HEK293T (cell line): ENCODE measurements around the gene NRXN2.
A peak's percentile ranks its signal among the peaks of the same experiment; 100 is the strongest.

ENCODE experiments used
- CTCF ChIA-PET: fragments of 350-600 bp; formaldehyde crosslinking; extraction: SDS; loops from one replicate; lab custom pipeline; 2021; ENCODE audit warnings: antibody characterized with exemption, inconsistent platforms; lab: Yijun Ruan, JAX
- POLR2A ChIA-PET: fragments of 350-600 bp; formaldehyde crosslinking; extraction: SDS; loops from one replicate; lab custom pipeline; 2020; ENCODE audit warnings: antibody characterized with exemption, inconsistent platforms; lab: Yijun Ruan, JAX
- DNase-seq: peaks from one replicate; pipeline ENCODE4 v3.0.0; 2012; ENCODE audit warnings: mixed read lengths; ENCODE audit errors: extremely low spot score
- ARNT ChIP-seq: fragments of 450-650 bp; IDR thresholded peaks from 2 replicates; pipeline ENCODE4 v1.6.1; 2017; ENCODE audit warnings: mild to moderate bottlenecking
- BHLHE40 ChIP-seq: fragments of 450-650 bp; IDR thresholded peaks from 2 replicates; pipeline ENCODE4 v1.6.1; 2016; ENCODE audit warnings: mild to moderate bottlenecking, moderate library complexity, borderline replicate concordance
- CTBP1 ChIP-seq: fragments of 450-650 bp; IDR thresholded peaks from 2 replicates; pipeline ENCODE4 v1.6.1; 2016; ENCODE audit warnings: borderline replicate concordance
- ELF4 ChIP-seq: fragments of 450-650 bp; IDR thresholded peaks from 2 replicates; pipeline ENCODE4 v1.6.1; 2017; ENCODE audit warnings: antibody characterized with exemption
- FOXA1 ChIP-seq: fragments of 450-650 bp; IDR thresholded peaks from 2 replicates; pipeline ENCODE4 v1.6.1; 2016; ENCODE audit warnings: mild to moderate bottlenecking
- FOXK2 ChIP-seq: fragments of 450-650 bp; IDR thresholded peaks from 2 replicates; pipeline ENCODE4 v1.6.1; 2016; ENCODE audit warnings: mild to moderate bottlenecking
- FOXM1 ChIP-seq: fragments of 450-650 bp; IDR thresholded peaks from 2 replicates; pipeline ENCODE4 v1.6.1; 2017; ENCODE audit warnings: mild to moderate bottlenecking, borderline replicate concordance
- HDGF ChIP-seq: fragments of 450-650 bp; IDR thresholded peaks from 2 replicates; pipeline ENCODE4 v1.6.1; 2017; ENCODE audit warnings: antibody characterized with exemption, borderline replicate concordance
- L3MBTL2 ChIP-seq: fragments of 450-650 bp; conservative IDR thresholded peaks from 2 replicates; pipeline ENCODE4 v1.6.1; 2016; ENCODE audit warnings: mild to moderate bottlenecking
- LEF1 ChIP-seq: fragments of 450-650 bp; IDR thresholded peaks from 2 replicates; pipeline ENCODE4 v1.6.1; 2017; ENCODE audit warnings: mild to moderate bottlenecking, borderline replicate concordance
- NFRKB ChIP-seq: fragments of 450-650 bp; IDR thresholded peaks from 2 replicates; pipeline ENCODE4 v1.6.1; 2016; ENCODE audit warnings: mild to moderate bottlenecking, moderate library complexity
- SP1 ChIP-seq: fragments of 450-650 bp; IDR thresholded peaks from 2 replicates; pipeline ENCODE4 v1.6.1; 2017
- SUZ12 ChIP-seq: fragments of 450-650 bp; IDR thresholded peaks from 2 replicates; pipeline ENCODE4 v1.6.1; 2016; ENCODE audit warnings: mild to moderate bottlenecking
- TARDBP ChIP-seq: fragments of 450-650 bp; IDR thresholded peaks from 2 replicates; pipeline ENCODE4 v1.6.1; 2016
- ZNF384 ChIP-seq: fragments of 450-650 bp; IDR thresholded peaks from 2 replicates; pipeline ENCODE4 v1.6.1; 2016
- TF ChIP-seq, protein P1 (sequence below): fragments of 450-650 bp; IDR thresholded peaks from 2 replicates; pipeline ENCODE4 v1.6.1; 2016

NRXN2 gene

GRCh38 chr11:64746486-64746885 is 23.5 kb upstream of the NRXN2 start:
- ChIA-PET CTCF (interaction anchor here (0.6 to 1.6 kb wide), 3 partner anchors 14 to 42 kb away, joined by 3 to 7 read pairs (median 3); partner anchors contain the start of gene PYGM), POLR2A (interaction anchor here (2.0 kb wide), 1 partner anchor 32 kb away, joined by 9 read pairs; the partner anchor contains the start of gene SF1)
- no peak for DNase-seq
- TF ChIP-seq LEF1 (no peak), SUZ12 (no peak), BHLHE40 (no peak), FOXK2 (no peak), SP1 (no peak), CTBP1 (no peak), TARDBP (no peak), ELF4 (no peak), HDGF (no peak), ARNT (no peak), ZNF384 (no peak), L3MBTL2 (no peak), FOXM1 (no peak), FOXA1 (no peak), NFRKB (no peak)
- TF ChIP-seq, protein P1, sequence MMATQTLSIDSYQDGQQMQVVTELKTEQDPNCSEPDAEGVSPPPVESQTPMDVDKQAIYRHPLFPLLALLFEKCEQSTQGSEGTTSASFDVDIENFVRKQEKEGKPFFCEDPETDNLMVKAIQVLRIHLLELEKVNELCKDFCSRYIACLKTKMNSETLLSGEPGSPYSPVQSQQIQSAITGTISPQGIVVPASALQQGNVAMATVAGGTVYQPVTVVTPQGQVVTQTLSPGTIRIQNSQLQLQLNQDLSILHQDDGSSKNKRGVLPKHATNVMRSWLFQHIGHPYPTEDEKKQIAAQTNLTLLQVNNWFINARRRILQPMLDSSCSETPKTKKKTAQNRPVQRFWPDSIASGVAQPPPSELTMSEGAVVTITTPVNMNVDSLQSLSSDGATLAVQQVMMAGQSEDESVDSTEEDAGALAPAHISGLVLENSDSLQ, result no peak

- ChIA-PET POLR2A (interaction anchor here (2.0 to 2.6 kb wide), 2 partner anchors 15 to 33 kb away, joined by 9 read pairs; partner anchors contain the start of gene SF1), CTCF (interaction anchor here (0.8 to 1.6 kb wide), 2 partner anchors 13 to 14 kb away, joined by 4 to 7 read pairs; partner anchors contain the start of gene PYGM)
- no peak for DNase-seq
- TF ChIP-seq FOXK2 (no peak), FOXM1 (no peak), HDGF (no peak), NFRKB (no peak), SP1 (no peak), CTBP1 (no peak), ZNF384 (no peak), ARNT (no peak), FOXA1 (no peak), TARDBP (no peak), LEF1 (no peak), BHLHE40 (no peak), SUZ12 (no peak), ELF4 (no peak)
- TF ChIP-seq, protein P1, result no peak
These were observed 22.7 kb upstream of the NRXN2 start for GRCh38 chr11:64745521-64746328.

- ChIA-PET CTCF (interaction anchor here (0.8 kb wide), 1 partner anchor 12 kb away, joined by 4 read pairs; no protein-coding TSS in a partner anchor), POLR2A (interaction anchor here (1.5 to 2.6 kb wide), 2 partner anchors 15 to 19 kb away, joined by 3 to 9 read pairs; no protein-coding TSS in a partner anchor)
- DNase-seq, result no peak
- TF ChIP-seq BHLHE40, result no peak
- TF ChIP-seq TARDBP, result no peak
- TF ChIP-seq HDGF, result no peak
- TF ChIP-seq, protein P1, result no peak
- no peak for TF ChIP-seq L3MBTL2
- TF ChIP-seq ZNF384, result no peak
- TF ChIP-seq FOXM1, result no peak
- no peak for TF ChIP-seq FOXK2
- TF ChIP-seq SUZ12, result no peak
- TF ChIP-seq ARNT, result no peak
- TF ChIP-seq FOXA1, result no peak
- TF ChIP-seq CTBP1, result no peak
These were observed 22.2 kb upstream of the NRXN2 start for GRCh38 chr11:64745189-64745520.

- no peak for DNase-seq
- POLR2A ChIA-PET, result interaction anchor here (0.6 to 2.6 kb wide), 3 partner anchors 16 to 34 kb away, joined by 3 to 9 read pairs (median 3); no protein-coding TSS in a partner anchor
- TF ChIP-seq L3MBTL2 (no peak), FOXM1 (no peak), ELF4 (no peak)
- CTCF ChIA-PET, result interaction anchor here (0.7 to 1.9 kb wide), 5 partner anchors 11 to 270 kb away, joined by 3 to 7 read pairs (median 4); partner anchors contain the start of genes ARL2 and PYGM
These were observed 21.7 kb upstream of the NRXN2 start for GRCh38 chr11:64744544-64745188.

- DNase-seq, result peak; percentile 73
- POLR2A ChIA-PET, result interaction anchor here (0.6 to 2.6 kb wide), 3 partner anchors 17 to 35 kb away, joined by 3 to 9 read pairs (median 3); no protein-coding TSS in a partner anchor
- TF ChIP-seq SP1 (no peak), TARDBP (no peak), FOXA1 (no peak), ELF4 (no peak), HDGF (no peak), ARNT (no peak), SUZ12 (no peak), FOXK2 (no peak), FOXM1 (no peak), BHLHE40 (no peak), LEF1 (no peak), NFRKB (no peak), L3MBTL2 (no peak), ZNF384 (no peak)
- TF ChIP-seq, protein P1, result no peak
- CTCF ChIA-PET, result interaction anchor here (0.6 to 2.3 kb wide), 9 partner anchors 10 to 270 kb away, joined by 3 to 14 read pairs (median 4); partner anchors contain the start of genes ARL2 and PYGM
These were observed 20.9 kb upstream of the NRXN2 start, which contains the start of gene RASGRP2 for GRCh38 chr11:64743591-64744543. Gene RASGRP2 (minus strand): TSS chr11:64744142. CDS start chr11:64742866, 1,276 bp downstream.
